C4-2B (cell line): ENCODE results near the gene MRPL11.

Source experiments
- CTCF ChIP-seq: fragments of 450-650 bp; conservative IDR thresholded peaks from 2 replicates; pipeline ENCODE4 v1.5.1; 2017; ENCODE audit warnings: mild to moderate bottlenecking
- ZFX ChIP-seq: fragments of 450-650 bp; IDR thresholded peaks from 2 replicates; pipeline ENCODE4 v1.6.1; 2017

- TF ChIP-seq CTCF = no peak
- TF ChIP-seq ZFX = no peak
Observed at GRCh38 chr11:66454247-66454646, 15.6 kb upstream of the MRPL11 start.
